Neural cell (in vitro differentiated cells): Measurements from ENCODE around the gene SRC. TPM values are rescaled to one million over a fixed set of nuclear protein-coding genes. Genes with fewer than 3 reads are reported as not detected.
"Not testable (repeated sequence)": the region's sequence is repeated elsewhere in the genome, so short reads cannot be mapped to it uniquely, and the experiment has no call there.

ENCODE experiments used
- H2AFZ ChIP-seq: fragments of 200-600, 300-800 bp; sonication (generic), shearing (Covaris generic); 2 replicates; pipeline ENCODE4 v1.6.0; 2014; ENCODE audit warnings: low read depth, mild to moderate bottlenecking, antibody characterized with exemption, low read length, moderate library complexity
- H3F3A ChIP-seq: fragments of 200-600 bp; shearing (Covaris generic); 2 replicates; pipeline ENCODE4 v1.6.1; 2016; ENCODE audit warnings: mild to moderate bottlenecking, moderate library complexity, mixed read lengths, antibody characterized with exemption, low read length; ENCODE audit not compliant: insufficient read depth, poor library complexity, severe bottlenecking
- H3K27ac ChIP-seq: fragments of 200-600, 300-800 bp; sonication (generic), shearing (Covaris generic); 2 replicates; pipeline ENCODE4 v1.5.1; 2014; ENCODE audit warnings: mild to moderate bottlenecking, low read length, moderate library complexity
- H3K27me3 ChIP-seq: fragments of 300-800, 200-600 bp; sonication (generic), shearing (Covaris generic); 2 replicates; pipeline ENCODE4 v1.6.0; 2014; ENCODE audit warnings: mild to moderate bottlenecking, low read depth, low read length, moderate library complexity; ENCODE audit not compliant: insufficient read depth
- H3K36me3 ChIP-seq: fragments of 300-800, 200-600 bp; sonication (generic), shearing (Covaris generic); 2 replicates; pipeline ENCODE4 v1.5.1; 2014; ENCODE audit warnings: mild to moderate bottlenecking, antibody characterized with exemption, low read length, moderate library complexity; ENCODE audit not compliant: insufficient read depth
- H3K4me2 ChIP-seq: fragments of 300-800, 200-600 bp; sonication (generic), shearing (Covaris generic); 2 replicates; pipeline ENCODE4 v1.6.0; 2014; ENCODE audit warnings: mild to moderate bottlenecking, low read length
- H3K4me3 ChIP-seq: fragments of 300-800, 200-600 bp; sonication (generic), shearing (Covaris generic); 2 replicates; pipeline ENCODE4 v1.5.1; 2014; ENCODE audit warnings: mild to moderate bottlenecking, low read length, moderate library complexity
- H3K79me2 ChIP-seq: fragments of 200-600 bp; shearing (Covaris generic); replicated peaks from 2 replicates; pipeline ENCODE4 v1.6.0; 2014; ENCODE audit warnings: mild to moderate bottlenecking, low read length, moderate library complexity; ENCODE audit not compliant: insufficient read depth
- H3K9ac ChIP-seq: fragments of 300-800, 200-600 bp; sonication (generic), shearing (Covaris generic); 2 replicates; pipeline ENCODE4 v1.6.1; 2016; ENCODE audit warnings: mild to moderate bottlenecking, low read length, mixed read lengths
- H3K9me2 ChIP-seq: fragments of 200-600 bp; shearing (Covaris generic); 2 replicates; pipeline ENCODE4 v1.6.1; 2016; ENCODE audit warnings: mild to moderate bottlenecking, low read length, mixed read lengths; ENCODE audit not compliant: insufficient read depth
- H3K9me3 ChIP-seq: fragments of 200-600, 300-800 bp; sonication (generic), shearing (Covaris generic); 2 replicates; pipeline ENCODE4 v1.6.1; 2016; ENCODE audit warnings: mild to moderate bottlenecking, mixed run types, low read length, moderate library complexity, mixed read lengths
- H4K20me1 ChIP-seq: fragments of 200-600 bp; shearing (Covaris generic); 2 replicates; pipeline ENCODE4 v1.6.1; 2016; ENCODE audit warnings: mild to moderate bottlenecking, mixed run types; ENCODE audit not compliant: insufficient read depth
- EP300 ChIP-seq: fragments of 450-650 bp; conservative IDR thresholded peaks from 2 replicates; pipeline ENCODE4 v1.6.1; 2014; ENCODE audit warnings: antibody characterized with exemption, mild to moderate bottlenecking, moderate library complexity; ENCODE audit not compliant: poor library complexity, severe bottlenecking
- EZH2 ChIP-seq: fragments of 200-600, 300-800 bp; shearing (Covaris generic), sonication (generic); IDR thresholded peaks from 2 replicates; pipeline ENCODE4 v1.6.1; 2014; ENCODE audit warnings: antibody characterized with exemption, low read length, borderline replicate concordance, mild to moderate bottlenecking; ENCODE audit not compliant: insufficient read depth, poor library complexity, severe bottlenecking
- MXI1 ChIP-seq: fragments of 450-650 bp; conservative IDR thresholded peaks from 2 replicates; pipeline ENCODE4 v1.6.1; 2014; ENCODE audit warnings: antibody characterized with exemption, mild to moderate bottlenecking; ENCODE audit not compliant: poor library complexity, severe bottlenecking
- POLR2AphosphoS5 ChIP-seq: IDR thresholded peaks from 2 replicates; pipeline ENCODE4 v1.6.1; 2012
- RAD21 ChIP-seq: fragments of 450-650 bp; conservative IDR thresholded peaks from 2 replicates; pipeline ENCODE4 v1.6.1; 2014; ENCODE audit warnings: antibody characterized with exemption, mild to moderate bottlenecking, moderate library complexity
- SMC3 ChIP-seq: fragments of 450-650 bp; conservative IDR thresholded peaks from 2 replicates; pipeline ENCODE4 v1.6.1; 2014; ENCODE audit warnings: antibody characterized with exemption, mild to moderate bottlenecking, moderate library complexity; ENCODE audit not compliant: poor library complexity
- TAF1 ChIP-seq: IDR thresholded peaks from 2 replicates; pipeline ENCODE4 v1.6.1; 2012; ENCODE audit warnings: low read depth
- polyA plus RNA-seq: library from polyadenylated mRNA; depleted of rRNA; stranded (reverse); fragments of >200 nt; gene quantifications from 2 replicates; pipeline ENCODE4 v1.2.3, GENCODE V29; 2014
- TF ChIP-seq, protein P1 (sequence below): IDR thresholded peaks from 2 replicates; pipeline ENCODE4 v1.6.1; 2012; ENCODE audit warnings: borderline replicate concordance
- TF ChIP-seq, protein P2 (sequence below): fragments of 450-650 bp; IDR thresholded peaks from 2 replicates; pipeline ENCODE4 v1.5.1; 2014; ENCODE audit warnings: antibody characterized with exemption, mild to moderate bottlenecking, moderate library complexity; ENCODE audit not compliant: poor library complexity, severe bottlenecking

The SRC gene
- polyA plus RNA-seq, 1 donor from 2014 or later, result 39.0 TPM

DNA sequence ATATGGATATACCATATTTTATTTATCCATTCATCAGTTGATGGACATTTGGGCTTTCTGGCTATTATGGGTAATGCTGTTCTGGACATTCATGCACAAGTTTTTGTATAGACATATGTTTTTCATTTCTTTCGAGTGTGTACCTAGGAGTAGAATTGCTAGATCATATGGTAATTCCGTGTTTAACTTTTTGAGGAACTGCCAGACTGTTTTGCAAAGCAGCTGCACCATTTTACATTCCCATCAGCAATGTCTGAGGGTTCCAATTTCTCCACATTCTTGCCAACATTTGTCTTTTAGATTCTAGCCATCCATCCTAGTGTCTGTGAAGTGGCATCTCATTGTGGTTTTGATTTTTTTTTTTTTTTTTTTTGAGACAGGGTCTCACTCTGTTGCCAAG lies 20.8 kb downstream of the SRC start:
- H3K27ac ChIP-seq, result no peak overlapping the region

DNA sequence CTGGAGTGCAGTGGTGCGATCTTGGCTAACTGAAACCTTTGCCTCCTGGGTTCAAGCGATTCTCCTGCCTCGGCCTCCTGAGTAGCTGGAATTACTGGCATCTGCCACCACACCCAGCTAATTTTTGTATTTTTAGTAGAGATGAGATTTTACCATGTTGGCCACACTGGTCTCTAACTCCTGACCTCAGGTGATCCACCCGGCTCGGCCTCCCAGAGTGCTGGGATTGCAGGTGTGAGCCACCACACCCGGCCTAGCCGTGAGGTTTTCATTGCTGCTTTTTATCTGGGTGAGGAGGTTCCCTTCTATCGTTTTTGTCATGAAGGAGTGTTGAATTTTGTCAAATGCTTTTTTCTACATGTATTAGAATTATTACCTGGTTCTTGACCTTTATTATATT lies 23.9 kb downstream of the SRC start:
- peaks cover 3% of the 10 kb centered on the region for H3F3A ChIP-seq
- no peak overlapping the region for H3K9ac ChIP-seq
- H3K4me3 ChIP-seq, result no peak overlapping the region
- H3K4me2 ChIP-seq, result no peak overlapping the region
- peaks cover 23% of the 10 kb centered on the region for H3K79me2 ChIP-seq
- H3K9me3 ChIP-seq, result no peaks in the 10 kb centered on the region
- no peak overlapping the region for H3K27ac ChIP-seq
- H2AFZ ChIP-seq, result no peak overlapping the region
- no peaks in the 10 kb centered on the region for H3K9me2 ChIP-seq
- H4K20me1 ChIP-seq, result no peaks in the 10 kb centered on the region
- H3K36me3 ChIP-seq, result peaks cover 7% of the 10 kb centered on the region
- H3K27me3 ChIP-seq, result no peaks in the 10 kb centered on the region
- no peak for TF ChIP-seq TAF1
- TF ChIP-seq EP300, result no peak
- no peak for TF ChIP-seq SMC3
- TF ChIP-seq MXI1, result no peak
- TF ChIP-seq RAD21, result no peak
- TF ChIP-seq, protein P1, sequence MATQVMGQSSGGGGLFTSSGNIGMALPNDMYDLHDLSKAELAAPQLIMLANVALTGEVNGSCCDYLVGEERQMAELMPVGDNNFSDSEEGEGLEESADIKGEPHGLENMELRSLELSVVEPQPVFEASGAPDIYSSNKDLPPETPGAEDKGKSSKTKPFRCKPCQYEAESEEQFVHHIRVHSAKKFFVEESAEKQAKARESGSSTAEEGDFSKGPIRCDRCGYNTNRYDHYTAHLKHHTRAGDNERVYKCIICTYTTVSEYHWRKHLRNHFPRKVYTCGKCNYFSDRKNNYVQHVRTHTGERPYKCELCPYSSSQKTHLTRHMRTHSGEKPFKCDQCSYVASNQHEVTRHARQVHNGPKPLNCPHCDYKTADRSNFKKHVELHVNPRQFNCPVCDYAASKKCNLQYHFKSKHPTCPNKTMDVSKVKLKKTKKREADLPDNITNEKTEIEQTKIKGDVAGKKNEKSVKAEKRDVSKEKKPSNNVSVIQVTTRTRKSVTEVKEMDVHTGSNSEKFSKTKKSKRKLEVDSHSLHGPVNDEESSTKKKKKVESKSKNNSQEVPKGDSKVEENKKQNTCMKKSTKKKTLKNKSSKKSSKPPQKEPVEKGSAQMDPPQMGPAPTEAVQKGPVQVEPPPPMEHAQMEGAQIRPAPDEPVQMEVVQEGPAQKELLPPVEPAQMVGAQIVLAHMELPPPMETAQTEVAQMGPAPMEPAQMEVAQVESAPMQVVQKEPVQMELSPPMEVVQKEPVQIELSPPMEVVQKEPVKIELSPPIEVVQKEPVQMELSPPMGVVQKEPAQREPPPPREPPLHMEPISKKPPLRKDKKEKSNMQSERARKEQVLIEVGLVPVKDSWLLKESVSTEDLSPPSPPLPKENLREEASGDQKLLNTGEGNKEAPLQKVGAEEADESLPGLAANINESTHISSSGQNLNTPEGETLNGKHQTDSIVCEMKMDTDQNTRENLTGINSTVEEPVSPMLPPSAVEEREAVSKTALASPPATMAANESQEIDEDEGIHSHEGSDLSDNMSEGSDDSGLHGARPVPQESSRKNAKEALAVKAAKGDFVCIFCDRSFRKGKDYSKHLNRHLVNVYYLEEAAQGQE, result no peak
- no peak for TF ChIP-seq POLR2AphosphoS5
- TF ChIP-seq EZH2, result no peak
- TF ChIP-seq, protein P2, sequence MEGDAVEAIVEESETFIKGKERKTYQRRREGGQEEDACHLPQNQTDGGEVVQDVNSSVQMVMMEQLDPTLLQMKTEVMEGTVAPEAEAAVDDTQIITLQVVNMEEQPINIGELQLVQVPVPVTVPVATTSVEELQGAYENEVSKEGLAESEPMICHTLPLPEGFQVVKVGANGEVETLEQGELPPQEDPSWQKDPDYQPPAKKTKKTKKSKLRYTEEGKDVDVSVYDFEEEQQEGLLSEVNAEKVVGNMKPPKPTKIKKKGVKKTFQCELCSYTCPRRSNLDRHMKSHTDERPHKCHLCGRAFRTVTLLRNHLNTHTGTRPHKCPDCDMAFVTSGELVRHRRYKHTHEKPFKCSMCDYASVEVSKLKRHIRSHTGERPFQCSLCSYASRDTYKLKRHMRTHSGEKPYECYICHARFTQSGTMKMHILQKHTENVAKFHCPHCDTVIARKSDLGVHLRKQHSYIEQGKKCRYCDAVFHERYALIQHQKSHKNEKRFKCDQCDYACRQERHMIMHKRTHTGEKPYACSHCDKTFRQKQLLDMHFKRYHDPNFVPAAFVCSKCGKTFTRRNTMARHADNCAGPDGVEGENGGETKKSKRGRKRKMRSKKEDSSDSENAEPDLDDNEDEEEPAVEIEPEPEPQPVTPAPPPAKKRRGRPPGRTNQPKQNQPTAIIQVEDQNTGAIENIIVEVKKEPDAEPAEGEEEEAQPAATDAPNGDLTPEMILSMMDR, result no peak

More for the DNA sequence above, 20.8 kb downstream of the SRC start:
- TF ChIP-seq SMC3, result no peak
- no peak for TF ChIP-seq EZH2
- TF ChIP-seq MXI1, result no peak
- TF ChIP-seq, protein P2, result no peak
- no peak for TF ChIP-seq POLR2AphosphoS5
- Histone ChIP-seq H3K9me2 (no peaks in the 10 kb centered on the region), H2AFZ (no peak overlapping the region), H3K9ac (no peak overlapping the region), H3K4me2 (no peak overlapping the region), H3K36me3 (peaks cover 7% of the 10 kb centered on the region), H3K9me3 (no peaks in the 10 kb centered on the region), H3K79me2 (peaks cover 15% of the 10 kb centered on the region), H3K4me3 (no peak overlapping the region), H3F3A (no peaks in the 10 kb centered on the region), H3K27me3 (no peaks in the 10 kb centered on the region), H4K20me1 (no peaks in the 10 kb centered on the region)

DNA sequence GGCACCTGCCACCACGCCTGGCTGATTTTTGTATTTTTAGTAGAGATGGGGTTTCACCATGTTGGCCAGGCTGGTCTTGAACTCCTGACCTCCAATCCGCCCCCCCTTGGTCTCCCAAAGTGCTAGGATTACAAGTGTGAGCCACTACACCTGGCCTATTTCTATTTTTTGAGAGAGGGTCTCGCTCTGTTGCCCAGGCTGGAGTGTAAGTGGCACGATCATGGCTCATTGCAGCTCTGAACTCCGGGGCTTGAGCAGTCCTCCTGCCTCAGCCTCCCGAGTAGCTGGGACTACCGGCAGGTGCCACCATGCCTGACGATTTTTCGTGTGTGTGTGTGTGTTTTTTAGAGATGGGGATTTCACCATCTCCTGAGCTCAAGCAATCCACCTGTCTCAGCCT lies 25.9 kb downstream of the SRC start:
- H3K36me3 ChIP-seq, H3K4me2 ChIP-seq, H3K4me3 ChIP-seq, H3K27ac ChIP-seq, H3K9me2 ChIP-seq, H3K9ac ChIP-seq, H3K9me3 ChIP-seq, H3F3A ChIP-seq, H4K20me1 ChIP-seq, H2AFZ ChIP-seq, H3K27me3 ChIP-seq: not testable (repeated sequence)
- H3K79me2 ChIP-seq, result peaks cover 25% of the 10 kb centered on the region
